Activated naive CD4-positive, alpha-beta T cell treated with anti-CD3 and anti-CD28 coated beads, Interleukin-2, amount 10 ng/mL, durations not matched to agents 7 days and 5 days (primary cell): ENCODE results near the gene REG3G.

ENCODE experiments used
- CTCF ChIA-PET: fragments of 350-600 bp; sonication (Branson Sonifier 250); formaldehyde crosslinking; loops from one replicate; lab custom pipeline; 2021; ENCODE audit warnings: antibody characterized with exemption; lab: Charles Lee
- DNase-seq: peaks from one replicate; pipeline ENCODE4 v3.0.0-alpha.2; 2020
- H3K27ac Mint-ChIP-seq: one replicate; pipeline ENCODE4 v1.8.0; 2021; ENCODE audit warnings: mild to moderate bottlenecking, moderate library complexity, mixed read lengths
- H3K27me3 Mint-ChIP-seq: one replicate; pipeline ENCODE4 v1.8.0; 2021; ENCODE audit warnings: mild to moderate bottlenecking, mixed read lengths
- H3K36me3 Mint-ChIP-seq: one replicate; pipeline ENCODE4 v1.8.0; 2021; ENCODE audit warnings: mixed read lengths
- H3K4me1 Mint-ChIP-seq: one replicate; pipeline ENCODE4 v1.8.0; 2021; ENCODE audit warnings: mixed read lengths
- H3K4me3 Mint-ChIP-seq: one replicate; pipeline ENCODE4 v1.8.0; 2021; ENCODE audit warnings: mild to moderate bottlenecking, moderate library complexity, mixed read lengths
- H3K9me3 Mint-ChIP-seq: one replicate; pipeline ENCODE4 v1.8.0; 2021; ENCODE audit warnings: mixed read lengths

REG3G gene

DNA sequence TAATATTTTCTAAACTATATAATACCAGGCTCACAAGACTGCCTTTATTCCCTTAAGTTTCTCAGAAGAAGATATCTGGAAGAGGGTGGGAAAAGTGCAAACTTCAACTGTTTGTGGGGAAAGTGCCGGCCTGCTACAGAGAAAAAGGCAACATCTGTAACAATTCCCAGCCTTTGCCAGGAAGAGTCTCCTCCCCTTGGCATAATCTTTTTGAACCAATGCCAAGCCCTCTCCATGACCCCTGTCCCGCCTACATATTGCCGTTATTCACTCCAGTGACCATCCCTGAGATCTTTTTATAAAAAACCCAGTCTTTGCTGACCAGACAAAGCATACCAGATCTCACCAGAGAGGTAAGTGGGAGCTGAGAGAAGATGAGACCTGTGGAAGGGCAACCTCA is at the start of gene REG3G:
TSS of gene REG3G (plus strand) at position 282 of the 400 bp plus-strand sequence. CDS start 392 bp downstream, outside the sequence.
- Mint-ChIP-seq H3K27ac (no peak within 1 kb of the TSS), H3K4me1 (no peaks in the 10 kb centered on the region), H3K4me3 (no peak within 1 kb of the TSS), H3K27me3 (no peaks in the 10 kb centered on the region), H3K36me3 (no peaks in the 10 kb centered on the region), H3K9me3 (peaks cover 8% of the 10 kb centered on the region)
- CTCF ChIA-PET = no interaction called here
- no peak for DNase-seq

DNA sequence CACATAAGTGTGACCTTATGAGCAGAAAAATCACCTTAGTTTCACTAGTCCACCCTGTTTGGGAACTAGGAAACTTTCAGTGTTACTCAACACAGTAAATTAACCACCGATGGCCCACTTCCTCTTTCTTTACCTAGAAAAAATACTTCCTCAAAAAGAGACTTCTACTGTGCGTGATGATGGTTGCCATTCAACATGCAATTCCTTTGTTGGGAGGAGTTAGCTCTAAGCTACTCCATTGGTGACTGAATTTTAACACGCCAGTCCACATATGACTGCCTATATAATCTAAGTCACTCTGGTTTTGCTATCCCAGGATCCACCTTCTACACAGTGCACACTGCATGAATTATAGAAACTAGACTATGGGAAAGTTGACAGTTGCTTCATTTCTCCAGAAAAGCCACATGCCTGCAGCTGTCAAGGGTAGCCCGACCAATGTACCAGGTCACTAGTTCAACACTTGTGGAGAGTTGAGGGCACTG is 47.8 kb upstream of the REG3G start:
- Mint-ChIP-seq H3K27me3 (no peaks in the 10 kb centered on the region), H3K9me3 (no peaks in the 10 kb centered on the region), H3K36me3 (no peaks in the 10 kb centered on the region), H3K27ac (no peak overlapping the region), H3K4me3 (no peak overlapping the region), H3K4me1 (no peaks in the 10 kb centered on the region)
- no peak for DNase-seq
- CTCF ChIA-PET = no interaction called here

DNA sequence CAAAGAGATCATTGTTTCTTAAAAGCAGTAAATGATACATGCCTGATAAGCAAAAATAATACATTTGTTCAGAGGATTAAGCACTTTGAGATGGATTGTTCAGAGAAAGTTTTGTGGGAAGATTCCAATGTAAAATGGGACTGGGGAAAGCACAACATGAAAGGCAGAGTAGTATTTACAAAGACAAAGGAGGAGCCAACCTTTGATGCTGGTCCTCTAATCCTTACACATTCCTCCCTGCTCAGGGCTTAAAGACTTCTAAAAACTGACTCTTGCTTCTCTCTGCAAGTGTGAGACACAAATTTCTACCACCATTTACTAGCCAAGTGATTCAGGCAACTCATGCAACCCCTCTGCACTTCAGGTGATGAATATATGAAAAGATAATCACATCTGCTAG is 47.2 kb upstream of the REG3G start:
- Mint-ChIP-seq H3K27ac (no peak overlapping the region), H3K27me3 (no peaks in the 10 kb centered on the region), H3K36me3 (no peaks in the 10 kb centered on the region), H3K4me1 (no peaks in the 10 kb centered on the region), H3K9me3 (no peaks in the 10 kb centered on the region), H3K4me3 (no peak overlapping the region)
- CTCF ChIA-PET = interaction anchor here (1.2 kb wide), 1 partner anchor 305 kb away, joined by 3 read pairs; no protein-coding TSS in a partner anchor
- no peak for DNase-seq

DNA sequence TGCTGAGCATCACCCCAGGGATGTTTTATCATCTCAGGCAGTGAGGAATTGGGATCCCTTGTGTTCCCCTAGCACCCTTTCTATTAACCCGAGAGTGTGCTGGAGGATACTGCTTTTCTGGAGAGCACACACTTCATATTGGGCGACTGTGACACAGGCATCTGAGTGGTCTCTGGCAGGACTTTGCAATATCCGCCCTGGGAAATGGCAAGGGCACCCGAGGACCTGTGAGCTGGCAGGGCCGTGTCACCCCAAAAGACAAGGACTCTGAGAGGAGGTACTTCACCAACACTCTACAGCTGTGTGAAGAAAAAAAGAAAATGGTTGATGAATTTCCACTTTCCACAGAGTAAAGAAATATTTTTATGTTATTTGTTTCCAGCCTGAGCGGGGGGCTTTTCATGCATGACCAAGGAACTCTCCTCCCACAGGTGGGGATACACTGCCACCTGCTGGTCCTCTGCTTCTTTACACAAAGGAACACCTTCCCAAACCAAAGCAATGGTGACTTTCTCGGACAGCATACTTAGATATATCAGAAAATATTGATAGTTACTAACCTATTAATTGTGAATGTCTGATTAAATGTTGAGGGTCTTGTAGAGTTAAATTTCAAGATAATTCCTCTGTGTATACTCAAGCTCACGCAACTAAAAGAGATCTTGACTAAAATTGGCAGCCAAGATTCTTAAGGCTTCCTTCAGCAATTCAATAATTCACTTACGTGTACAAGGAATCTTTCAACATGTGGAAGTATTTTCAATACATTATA is 45.9 kb upstream of the REG3G start:
- H3K27ac Mint-ChIP-seq = no peak overlapping the region
- H3K4me1 Mint-ChIP-seq = no peaks in the 10 kb centered on the region
- H3K4me3 Mint-ChIP-seq = no peak overlapping the region
- H3K27me3 Mint-ChIP-seq = no peaks in the 10 kb centered on the region
- CTCF ChIA-PET = interaction anchor here (1.2 kb wide), 1 partner anchor 306 kb away, joined by 3 read pairs; no protein-coding TSS in a partner anchor
- H3K36me3 Mint-ChIP-seq = no peaks in the 10 kb centered on the region
- no peaks in the 10 kb centered on the region for H3K9me3 Mint-ChIP-seq
- DNase-seq = peak; percentile 40

DNA sequence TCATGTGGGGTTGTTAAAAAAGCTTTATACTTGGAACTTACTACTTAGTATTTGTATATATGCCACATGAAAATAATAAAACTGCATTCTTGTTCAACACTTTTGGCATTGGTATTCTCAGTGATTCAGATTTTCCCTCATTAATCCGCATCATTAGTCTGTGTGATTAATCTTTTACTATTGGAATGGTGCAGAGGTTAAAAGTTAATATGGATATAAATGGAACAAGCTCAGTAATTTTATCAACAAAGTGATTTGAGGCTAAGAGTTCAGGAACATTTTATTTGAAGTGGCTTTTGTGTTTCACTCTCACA is 45.4 kb upstream of the REG3G start:
- Mint-ChIP-seq H3K4me3 (no peak overlapping the region), H3K9me3 (no peaks in the 10 kb centered on the region), H3K27me3 (no peaks in the 10 kb centered on the region), H3K4me1 (no peaks in the 10 kb centered on the region), H3K36me3 (no peaks in the 10 kb centered on the region), H3K27ac (no peak overlapping the region)
- CTCF ChIA-PET = no interaction called here
- DNase-seq = no peak

DNA sequence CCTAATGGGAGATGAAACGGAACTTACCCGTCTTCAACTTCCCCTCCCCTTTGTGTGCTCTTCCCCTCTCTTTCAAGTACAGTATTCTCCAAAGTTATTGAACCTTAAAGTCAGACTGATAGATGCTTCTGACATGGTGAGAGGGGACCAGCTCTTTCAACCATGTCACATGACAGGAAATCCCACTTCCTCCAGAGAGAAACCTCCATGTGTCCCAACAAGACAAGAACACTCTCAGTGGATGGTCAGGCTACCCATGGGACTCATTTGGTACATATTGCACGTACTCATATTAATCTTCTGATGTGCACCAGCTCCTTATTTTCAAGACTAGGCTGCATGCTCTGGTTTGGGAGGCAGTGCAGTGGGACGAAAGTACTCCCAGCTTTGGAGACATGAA is 44.6 kb upstream of the REG3G start:
- no peaks in the 10 kb centered on the region for H3K9me3 Mint-ChIP-seq
- DNase-seq = no peak
- no peak overlapping the region for H3K4me3 Mint-ChIP-seq
- no peaks in the 10 kb centered on the region for H3K27me3 Mint-ChIP-seq
- CTCF ChIA-PET = interaction anchor here (0.8 kb wide), 1 partner anchor 213 kb away, joined by 3 read pairs; no protein-coding TSS in a partner anchor
- no peaks in the 10 kb centered on the region for H3K4me1 Mint-ChIP-seq
- no peaks in the 10 kb centered on the region for H3K36me3 Mint-ChIP-seq
- H3K27ac Mint-ChIP-seq = no peak overlapping the region

DNA sequence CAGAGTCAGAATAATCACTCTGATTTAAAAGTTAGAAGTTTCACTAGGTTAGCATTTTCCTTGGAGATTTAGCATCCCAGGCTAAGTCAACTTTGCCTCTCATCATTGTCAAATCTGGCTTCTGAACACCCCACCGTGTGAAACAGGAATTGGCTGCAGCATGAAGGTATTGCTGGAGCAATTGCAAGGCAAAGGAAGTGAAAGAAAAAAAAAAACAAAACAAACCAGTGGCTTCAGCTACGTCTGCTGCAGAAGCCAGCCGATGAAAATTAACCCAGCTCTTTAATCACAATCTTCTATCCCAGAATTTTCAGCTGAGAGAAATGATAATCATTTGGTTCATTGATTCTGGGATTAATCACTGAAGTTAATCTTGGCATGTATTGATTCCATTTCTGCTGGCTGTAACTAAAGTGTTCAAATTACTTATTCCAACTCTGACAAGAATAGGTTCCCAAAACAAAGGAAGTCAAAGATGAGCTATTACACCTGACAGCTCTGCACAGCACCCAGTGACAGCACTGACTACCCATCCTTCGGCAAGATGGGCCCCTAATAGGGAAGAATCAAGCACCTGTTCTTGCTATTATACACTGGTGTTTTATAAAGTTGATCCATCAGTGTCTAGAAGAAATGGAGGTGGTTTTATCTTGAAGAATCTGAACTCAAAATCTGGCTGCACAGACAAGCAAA is 42.7 kb upstream of the REG3G start:
- Mint-ChIP-seq H3K4me3 (no peak overlapping the region), H3K9me3 (no peaks in the 10 kb centered on the region), H3K36me3 (no peaks in the 10 kb centered on the region), H3K27ac (no peak overlapping the region), H3K27me3 (no peaks in the 10 kb centered on the region), H3K4me1 (no peaks in the 10 kb centered on the region)
- CTCF ChIA-PET = interaction anchor here (0.6 kb wide), 1 partner anchor 640 kb away, joined by 3 read pairs; no protein-coding TSS in a partner anchor
- DNase-seq = no peak

DNA sequence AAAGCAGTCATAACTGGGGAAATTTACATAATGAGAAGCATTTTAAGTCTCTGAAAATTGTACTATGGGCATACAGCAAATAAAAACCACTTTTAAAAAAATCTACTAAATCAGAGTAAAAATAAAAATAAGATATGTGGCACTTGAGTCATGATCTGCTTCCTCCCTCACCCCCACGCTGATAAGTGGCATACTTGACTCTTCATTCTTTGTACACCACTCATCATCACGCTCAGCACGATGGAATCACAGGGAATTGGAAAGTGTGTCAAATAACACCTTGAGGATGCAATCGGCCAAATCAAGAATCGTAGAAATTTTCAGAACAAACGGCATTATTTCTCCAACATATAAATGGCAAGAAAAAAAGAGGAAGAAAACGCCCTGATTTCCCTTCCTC is 41.1 kb upstream of the REG3G start:
- H3K36me3 Mint-ChIP-seq = no peaks in the 10 kb centered on the region
- CTCF ChIA-PET = no interaction called here
- no peaks in the 10 kb centered on the region for H3K4me1 Mint-ChIP-seq
- H3K9me3 Mint-ChIP-seq = no peaks in the 10 kb centered on the region
- H3K4me3 Mint-ChIP-seq = no peak overlapping the region
- H3K27ac Mint-ChIP-seq = no peak overlapping the region
- no peak for DNase-seq
- no peaks in the 10 kb centered on the region for H3K27me3 Mint-ChIP-seq

DNA sequence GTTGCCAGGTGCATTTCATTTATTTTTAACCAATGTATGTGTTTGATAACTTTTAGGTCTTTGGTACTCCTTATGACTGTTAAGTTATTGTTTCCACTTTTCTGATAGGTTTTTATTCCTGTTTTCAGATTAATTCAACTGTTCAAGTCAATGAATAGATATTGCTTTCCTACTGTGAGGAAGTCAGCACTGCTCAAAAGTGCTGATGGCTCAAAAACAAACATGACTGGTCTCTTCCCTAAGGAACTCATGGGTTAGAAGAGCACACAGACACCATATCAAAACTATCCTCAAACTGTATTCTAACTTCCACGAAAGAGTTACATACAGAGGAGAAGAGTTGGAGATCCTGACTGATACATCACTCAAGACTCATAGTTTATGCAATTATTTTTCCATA is 39.9 kb upstream of the REG3G start:
- no peak overlapping the region for H3K4me3 Mint-ChIP-seq
- CTCF ChIA-PET = no interaction called here
- no peak overlapping the region for H3K27ac Mint-ChIP-seq
- no peaks in the 10 kb centered on the region for H3K36me3 Mint-ChIP-seq
- H3K9me3 Mint-ChIP-seq = no peaks in the 10 kb centered on the region
- H3K27me3 Mint-ChIP-seq = no peaks in the 10 kb centered on the region
- no peaks in the 10 kb centered on the region for H3K4me1 Mint-ChIP-seq
- DNase-seq = no peak

DNA sequence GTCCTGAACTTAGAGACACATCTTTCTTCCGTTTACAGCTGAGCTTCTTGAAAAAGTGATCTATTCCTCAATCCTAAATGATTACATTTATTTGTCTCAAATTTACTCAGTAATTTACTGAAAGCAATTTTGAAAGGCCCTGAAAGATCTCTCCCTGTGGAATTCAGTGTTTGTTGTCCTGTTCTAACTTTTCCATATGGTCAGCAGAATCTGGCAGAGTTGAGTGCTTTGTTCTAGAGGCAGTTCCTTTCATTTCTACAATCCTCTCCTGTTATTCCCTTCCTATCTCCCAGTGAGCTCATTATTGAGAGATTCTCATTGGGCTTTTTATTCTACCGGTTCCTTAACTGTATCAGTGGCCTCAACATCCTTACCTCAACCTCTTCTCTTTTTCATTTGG is 36.5 kb upstream of the REG3G start:
- no peak overlapping the region for H3K27ac Mint-ChIP-seq
- no peaks in the 10 kb centered on the region for H3K4me1 Mint-ChIP-seq
- CTCF ChIA-PET = no interaction called here
- no peaks in the 10 kb centered on the region for H3K9me3 Mint-ChIP-seq
- H3K36me3 Mint-ChIP-seq = no peaks in the 10 kb centered on the region
- no peak for DNase-seq
- no peak overlapping the region for H3K4me3 Mint-ChIP-seq
- peaks cover 18% of the 10 kb centered on the region for H3K27me3 Mint-ChIP-seq

DNA sequence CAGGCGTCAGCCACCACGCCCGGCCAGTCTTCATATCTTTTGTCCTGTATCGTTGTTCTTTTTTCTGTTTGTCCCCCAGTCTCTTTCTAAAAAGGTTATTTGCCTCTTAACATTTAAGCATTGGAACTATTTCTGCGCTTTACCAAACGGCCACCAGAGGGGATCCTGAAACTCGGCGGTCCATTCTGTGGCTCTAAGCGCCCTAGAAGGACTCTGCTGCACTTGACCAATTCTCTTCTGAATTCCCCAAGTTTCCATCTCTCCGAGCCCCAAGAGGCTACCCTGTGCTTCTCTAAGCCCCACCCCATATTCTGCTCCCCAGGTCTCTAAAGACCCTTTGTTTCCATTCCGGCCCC is 33.1 kb upstream of the REG3G start:
- Mint-ChIP-seq H3K27ac (no peak overlapping the region), H3K9me3 (no peaks in the 10 kb centered on the region), H3K36me3 (no peaks in the 10 kb centered on the region), H3K4me3 (no peak overlapping the region), H3K27me3 (peaks cover 26% of the 10 kb centered on the region), H3K4me1 (no peaks in the 10 kb centered on the region)
- DNase-seq = no peak
- CTCF ChIA-PET = no interaction called here

DNA sequence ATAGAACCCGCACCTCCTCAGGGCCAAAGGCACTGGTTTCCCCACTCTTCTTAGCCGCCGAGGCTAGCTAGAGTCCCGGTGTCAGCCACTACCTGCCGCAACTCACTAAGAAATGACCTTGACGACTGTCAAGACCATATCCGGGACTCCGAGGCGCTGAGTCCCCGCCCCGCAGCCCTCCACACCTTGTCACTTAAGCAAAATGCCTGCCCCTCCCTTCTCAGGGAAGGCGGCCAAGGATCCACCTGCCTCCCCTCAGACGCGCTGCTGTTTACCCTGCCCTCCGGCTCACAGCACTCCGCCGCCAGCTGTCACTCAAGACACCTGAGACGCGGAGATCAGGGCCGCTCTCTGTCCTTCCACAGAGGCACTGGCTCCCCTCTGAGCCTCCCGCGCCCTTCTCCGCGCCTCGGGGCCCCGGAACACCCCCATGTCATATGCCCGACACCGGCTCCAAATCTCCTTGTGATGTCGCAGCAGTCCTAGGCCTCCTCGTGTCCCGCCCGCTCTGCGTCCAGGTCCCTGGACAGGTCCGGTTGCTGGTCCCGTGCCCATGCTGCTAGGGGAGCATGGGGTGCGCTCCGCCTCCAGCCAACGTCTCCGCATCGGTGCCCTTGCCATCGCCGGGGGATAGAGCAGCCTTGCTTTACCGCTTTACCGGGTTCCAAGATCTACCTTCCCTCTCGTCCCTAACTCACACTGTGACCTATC is 32.5 kb upstream of the REG3G start:
- Mint-ChIP-seq H3K27ac (no peak overlapping the region), H3K9me3 (no peaks in the 10 kb centered on the region), H3K4me3 (no peak overlapping the region), H3K36me3 (no peaks in the 10 kb centered on the region), H3K4me1 (no peaks in the 10 kb centered on the region), H3K27me3 (peaks cover 26% of the 10 kb centered on the region)
- CTCF ChIA-PET = no interaction called here
- no peak for DNase-seq

DNA sequence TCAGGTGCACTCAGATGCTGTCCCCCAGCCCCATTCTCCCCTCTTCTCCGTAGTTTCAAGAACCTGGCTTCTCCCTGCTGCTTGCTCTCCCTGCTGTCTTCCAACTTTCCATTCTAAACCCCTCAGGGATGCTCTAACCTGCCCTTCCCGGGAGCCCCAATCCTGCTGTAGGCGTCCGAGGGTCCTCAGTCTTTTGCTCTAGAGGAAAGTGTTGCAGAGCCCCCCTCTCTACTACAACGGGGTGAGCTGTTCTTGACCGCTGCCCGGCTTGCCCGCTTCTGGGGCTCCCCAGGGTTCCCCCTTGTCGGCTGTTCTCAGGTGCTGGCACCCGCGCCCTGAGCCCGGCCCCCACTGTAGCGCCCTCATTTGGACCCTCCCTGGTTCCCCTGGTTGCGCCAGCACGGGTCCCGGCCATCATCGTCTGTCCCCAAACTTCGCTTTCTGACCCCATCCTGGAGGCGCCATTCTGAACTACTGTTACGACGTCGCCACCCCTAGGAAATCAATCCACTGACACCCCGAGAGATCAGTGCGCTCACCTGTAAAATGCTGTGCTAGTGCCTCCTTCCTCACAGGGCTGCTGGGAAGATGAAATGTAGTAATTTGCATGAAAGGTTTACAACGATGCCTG is 31.9 kb upstream of the REG3G start:
- DNase-seq = no peak
- H3K27ac Mint-ChIP-seq = no peak overlapping the region
- no peaks in the 10 kb centered on the region for H3K4me1 Mint-ChIP-seq
- no peak overlapping the region for H3K4me3 Mint-ChIP-seq
- H3K9me3 Mint-ChIP-seq = no peaks in the 10 kb centered on the region
- H3K36me3 Mint-ChIP-seq = no peaks in the 10 kb centered on the region
- peaks cover 26% of the 10 kb centered on the region for H3K27me3 Mint-ChIP-seq
- CTCF ChIA-PET = no interaction called here

DNA sequence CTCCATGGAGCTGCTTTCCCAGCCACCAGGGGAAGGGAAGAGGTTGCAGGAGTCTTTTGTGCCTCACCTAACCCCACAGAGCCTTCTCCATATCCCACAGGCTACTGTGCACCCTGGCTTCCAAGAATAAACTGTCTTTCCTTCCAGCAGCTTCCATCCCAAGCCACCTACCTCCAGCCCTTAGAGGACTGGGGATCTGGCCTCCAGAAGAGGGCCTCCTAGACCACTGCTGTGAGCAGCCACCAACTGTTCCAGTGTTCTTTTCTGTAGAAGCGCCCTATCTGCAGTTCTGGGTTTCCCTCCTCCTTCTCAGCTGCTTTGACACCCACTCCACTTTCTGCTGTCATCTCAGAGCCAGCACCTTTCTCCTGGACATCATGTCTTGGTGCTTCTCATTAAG is 30.7 kb upstream of the REG3G start:
- DNase-seq = no peak
- no peaks in the 10 kb centered on the region for H3K9me3 Mint-ChIP-seq
- H3K4me1 Mint-ChIP-seq = no peaks in the 10 kb centered on the region
- H3K4me3 Mint-ChIP-seq = no peak overlapping the region
- peaks cover 26% of the 10 kb centered on the region for H3K27me3 Mint-ChIP-seq
- no peaks in the 10 kb centered on the region for H3K36me3 Mint-ChIP-seq
- CTCF ChIA-PET = no interaction called here
- H3K27ac Mint-ChIP-seq = no peak overlapping the region
